H1 (cell line): ENCODE data around the gene TTLL9. TPM values are rescaled to one million over a fixed set of nuclear protein-coding genes. Genes with fewer than 3 reads are reported as not detected.

Experiments
- BACH1 ChIP-seq: IDR thresholded peaks from 2 replicates; pipeline ENCODE4 v1.6.1; 2012; ENCODE audit warnings: low read length, improper control_type of control experiment
- CBX5 ChIP-seq: fragments of 300-800, 300-1000 bp; sonication (generic); IDR thresholded peaks from 2 replicates; pipeline ENCODE4 v1.7.1; 2016; ENCODE audit warnings: antibody characterized with exemption, low read length, low read depth
- CEBPB ChIP-seq: IDR thresholded peaks from 2 replicates; pipeline ENCODE4 v1.6.1; 2012; ENCODE audit warnings: low read depth, low read length
- EGR1 ChIP-seq: IDR thresholded peaks from 2 replicates; pipeline ENCODE4 v1.6.1; 2011; ENCODE audit warnings: low read depth, low read length, borderline replicate concordance
- HDAC2 ChIP-seq, 2 experiments: fragments of 300-600 bp in 1 of 2; sonication (generic) in 1 of 2; IDR thresholded peaks; 2 replicates each; pipeline ENCODE4 v1.6.1; 2011 to 2012; ENCODE audit warnings: low read depth in 2 of 2, low read length in 2 of 2, mild to moderate bottlenecking in 2 of 2, moderate library complexity in 2 of 2, borderline replicate concordance in 1 of 2, inconsistent platforms in 1 of 2
- MAFK ChIP-seq: IDR thresholded peaks from 2 replicates; pipeline ENCODE4 v1.6.1; 2012; ENCODE audit warnings: low read depth, mild to moderate bottlenecking, improper control_type of control experiment, low read length
- PHF8 ChIP-seq: fragments of 200-600 bp; sonication (generic); conservative IDR thresholded peaks from 2 replicates; pipeline ENCODE4 v1.7.1; 2012; ENCODE audit warnings: low read depth, mild to moderate bottlenecking, inconsistent platforms, low read length, moderate library complexity
- RFX5 ChIP-seq: IDR thresholded peaks from 2 replicates; pipeline ENCODE4 v1.6.1; 2011; ENCODE audit warnings: low read depth, low read length, improper control_type of control experiment, borderline replicate concordance
- SIRT6 ChIP-seq: IDR thresholded peaks from one replicate; pipeline ENCODE4 v1.7.1; 2012; ENCODE audit warnings: low read length, inconsistent platforms
- SUZ12 ChIP-seq: fragments of 200-600 bp; sonication (generic); IDR thresholded peaks from 2 replicates; pipeline ENCODE4 v1.6.1; 2012; ENCODE audit warnings: mild to moderate bottlenecking, inconsistent platforms, low read length, moderate library complexity, mixed read lengths
- TAF1 ChIP-seq: IDR thresholded peaks from 2 replicates; pipeline ENCODE4 v1.6.1; 2011; ENCODE audit warnings: mild to moderate bottlenecking, low read depth, low read length
- TEAD4 ChIP-seq: IDR thresholded peaks from 2 replicates; pipeline ENCODE4 v1.6.1; 2012; ENCODE audit warnings: low read depth, low read length, inconsistent platforms, mixed read lengths
- YY1 ChIP-seq: IDR thresholded peaks from 2 replicates; pipeline ENCODE4 v1.6.1; 2011; ENCODE audit warnings: low read depth, mild to moderate bottlenecking, low read length
- polyA plus RNA-seq, 7 experiments: library from polyadenylated mRNA; depleted of rRNA in 3 of 7; stranded (reverse) in 5 of 7; unstranded in 2 of 7; fragments of >200 nt in 5 of 7; fragments of 200-250 nt in 2 of 7; gene quantifications; 1 replicate in 5 of 7; 2 replicates in 1 of 7; 4 replicates in 1 of 7; pipeline versions ENCODE4 v1.2.1 to v1.2.3, GENCODE V29; 2011 to 2013; ENCODE audit warnings: missing spikeins in 2 of 7, mixed read lengths in 2 of 7
- total RNA-seq: library from RNA; stranded (reverse); fragmentation: NEBNext Ultra II Directional; extraction: Animal tissue kit (Norgen Biotek cat#: 25700); gene quantifications from 2 replicates; pipeline ENCODE4 v1.2.1, GENCODE V29; 2021
- TF ChIP-seq, protein P1 (sequence below): IDR thresholded peaks from 2 replicates; pipeline ENCODE4 v1.6.1; 2012; ENCODE audit warnings: inconsistent platforms

TTLL9 gene
- total and polyA plus RNA-seq, 2 of the 8 experiments (the other 6 are each of a cell fraction or from before 2014, with no cell fraction given) = 0.06 TPM; not detected in 1

DNA sequence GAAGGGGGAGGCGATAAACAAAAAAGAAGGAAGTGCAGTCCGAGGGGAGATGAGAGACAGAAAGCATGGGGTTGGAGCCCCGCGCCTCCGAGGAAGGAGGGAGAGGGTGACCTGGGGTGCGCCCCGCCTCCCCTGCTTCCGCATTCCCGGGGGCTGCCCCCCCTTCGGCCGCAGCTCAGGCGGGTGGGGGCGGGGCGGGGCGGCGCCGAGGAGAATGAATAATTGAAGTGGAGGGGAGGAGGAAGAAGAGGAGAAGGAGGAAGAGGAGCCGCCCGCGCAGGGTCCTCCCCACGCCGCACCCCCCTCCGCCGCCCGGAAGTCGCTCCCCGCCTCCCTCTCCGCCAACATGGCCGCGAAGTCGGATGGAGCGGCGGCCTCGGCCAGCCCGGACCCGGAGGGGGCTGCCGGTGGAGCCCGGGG, 97.4 kb downstream of the TTLL9 start, which contains the start of gene XKR7 (continued):
- no peak for TF ChIP-seq SIRT6
- no peak for TF ChIP-seq CEBPB
- TF ChIP-seq SUZ12 = no peak
- TF ChIP-seq BACH1 = no peak
- TF ChIP-seq MAFK = no peak
- no peak for TF ChIP-seq HDAC2 (IDR thresholded peaks at IDR 0.05; ENCODE audit: borderline replicate concordance in 1 of 2, low read depth in 2 of 2, low read length in 2 of 2)
- peak; percentile 94 for TF ChIP-seq TEAD4
- no peak; the same call in 1 of the 2 replicates for TF ChIP-seq PHF8
- peak; percentile 59 for TF ChIP-seq EGR1
- TF ChIP-seq YY1 = peak; percentile 76; the same call in 1 of the 2 replicates
- TF ChIP-seq CBX5 = no peak
- TF ChIP-seq RFX5 = no peak
- TF ChIP-seq TAF1 = peak; percentile 51; the same call in 1 of the 2 replicates
- TF ChIP-seq, protein P1, sequence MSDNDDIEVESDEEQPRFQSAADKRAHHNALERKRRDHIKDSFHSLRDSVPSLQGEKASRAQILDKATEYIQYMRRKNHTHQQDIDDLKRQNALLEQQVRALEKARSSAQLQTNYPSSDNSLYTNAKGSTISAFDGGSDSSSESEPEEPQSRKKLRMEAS = 0 out of 2 replicates have a peak, but pooled peaks have one; percentile 30
